ENCODE data around the gene DCBLD1. TPM values are rescaled to one million over a fixed set of nuclear protein-coding genes. Genes with fewer than 3 reads are reported as not detected.

Gene DCBLD1
- total and polyA plus RNA-seq, 2 donors (not counting 3 experiments of a cell fraction or from before 2014, with no cell fraction given), result 30.2 to 44.3 TPM

DNA sequence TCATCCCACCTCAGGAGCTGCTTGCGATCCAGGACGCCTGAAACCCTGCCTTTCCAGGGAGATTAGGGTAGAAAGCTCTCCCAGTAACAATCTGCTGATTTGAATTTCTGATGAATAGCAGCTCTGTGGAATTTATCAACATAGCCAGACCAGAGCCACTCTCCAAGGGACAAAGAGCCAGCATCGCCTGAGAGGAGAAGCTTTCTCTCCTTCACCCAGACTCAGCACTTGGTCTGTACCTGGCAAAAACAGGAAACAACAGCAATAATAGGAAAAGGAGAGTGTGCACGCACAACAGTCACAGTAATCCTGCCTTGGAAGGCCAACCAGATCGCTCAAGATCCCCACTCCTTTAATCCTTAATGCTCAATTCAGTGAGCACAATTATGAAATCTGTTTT, 34.5 kb upstream of the DCBLD1 start:
- BruUV-seq (replicated peaks), result no TSS peak
- Histone ChIP-seq H3K4me1 (ENCODE audit: control insufficient read depth, extremely low read depth, insufficient read depth, low read length) (peaks cover 6% of the 10 kb centered on the region), H4K20me1 (replicated peaks; ENCODE audit: control insufficient read depth, extremely low read depth, insufficient read depth, low read length) (no peaks in the 10 kb centered on the region), H3K4me2 (ENCODE audit: insufficient read depth, low read length) (no peak overlapping the region), H3K9me3 (replicated peaks; ENCODE audit: control insufficient read depth, insufficient read depth, low read length) (no peaks in the 10 kb centered on the region), H3K27ac (ENCODE audit: insufficient read depth, low read depth, low read length) (no peak overlapping the region), H3K4me3 (replicated peaks in 1 of 3; ENCODE audit: insufficient read depth in 1 of 3, low read depth in 1 of 3, low read length in 3 of 3) (no peak overlapping the region), H3K9me1 (replicated peaks; ENCODE audit: control insufficient read depth, extremely low read depth, insufficient read depth, low read length) (no peaks in the 10 kb centered on the region), H2AFZ (ENCODE audit: low read depth, low read length) (no peak overlapping the region), H3K36me3 (ENCODE audit: control insufficient read depth in 2 of 2, extremely low read depth in 1 of 2, insufficient read depth in 2 of 2, low read length in 2 of 2) (no peaks in the 10 kb centered on the region), H3K9ac (replicated peaks; ENCODE audit: extremely low read depth, insufficient read depth, low read length) (no peak overlapping the region), H3K79me2 (ENCODE audit: control insufficient read depth, insufficient read depth, low read length) (no peaks in the 10 kb centered on the region), H3K27me3 (ENCODE audit: control insufficient read depth in 2 of 2, insufficient read depth in 2 of 2, low read length in 2 of 2) (peaks cover 20 to 40% of the 10 kb centered on the region in 2 experiments)
- FAIRE-seq, result no peak
- POLR2A ChIA-PET, result no interaction called here
- intact Hi-C loops (cut with micrococcal nuclease), result no loop called here
- CTCF ChIA-PET, result interaction anchor here (0.6 to 5.6 kb wide), 5 partner anchors 17 to 158 kb away, joined by 3 to 333 read pairs (median 30); partner anchors contain the start of gene GOPC
- dilution Hi-C loops (cut with MboI; ENCODE audit: extremely low pct_ligation_motif_present, low sequenced_read_pairs), result no loop called here
- no peak for DNase-seq (ENCODE audit: low read depth, low spot score)
- TF ChIP-seq CTCF (IDR thresholded peaks at IDR 0.05; ENCODE audit: extremely low read depth in 1 of 2, insufficient read depth in 1 of 2, low read depth in 1 of 2, low read length in 2 of 2) (no peak), JUN (IDR thresholded peaks at IDR 0.05; ENCODE audit: borderline replicate concordance, insufficient read depth, insufficient read length, low read depth) (no peak), MYC (IDR thresholded peaks at IDR 0.05; ENCODE audit: low read depth, low read length) (no peak), FOS (IDR thresholded peaks at IDR 0.05; ENCODE audit: borderline replicate concordance, insufficient read depth, low read length) (no peak), GATA2 (IDR thresholded peaks at IDR 0.05; ENCODE audit: insufficient read depth, insufficient read length, low read depth, low read length) (no peak), POLR2A (IDR thresholded peaks at IDR 0.05; ENCODE audit: low read depth, low read length) (no peak), EZH2 (IDR thresholded peaks at IDR 0.05; ENCODE audit: borderline replicate concordance, low read depth, low read length, severe bottlenecking) (no peak), POLR2AphosphoS5 (IDR thresholded peaks at IDR 0.05; ENCODE audit: insufficient read depth, low read depth, low read length) (no peak)
- TF ChIP-seq, protein P1, sequence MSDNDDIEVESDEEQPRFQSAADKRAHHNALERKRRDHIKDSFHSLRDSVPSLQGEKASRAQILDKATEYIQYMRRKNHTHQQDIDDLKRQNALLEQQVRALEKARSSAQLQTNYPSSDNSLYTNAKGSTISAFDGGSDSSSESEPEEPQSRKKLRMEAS (IDR thresholded peaks at IDR 0.05; ENCODE audit: insufficient read depth, insufficient read length), result no peak

Measured in endothelial cell of umbilical vein (primary cell).